Jurkat, Clone E6-1 (cell line): Measurements from ENCODE around the gene SP4. TPM values are rescaled to one million over a fixed set of nuclear protein-coding genes. Genes with fewer than 3 reads are reported as not detected.

ENCODE experiments used
- DNase-seq: peaks from one replicate; pipeline ENCODE4 v3.0.0-alpha.2; 2011; ENCODE audit warnings: low read depth, low spot score
- H3K4me3 ChIP-seq: 2 replicates; pipeline ENCODE4 v1.5.1; 2011; ENCODE audit warnings: mild to moderate bottlenecking, low read length, control low read depth, moderate library complexity
- polyA plus RNA-seq: library from polyadenylated mRNA; unstranded; fragments of >200 nt; gene quantifications from one replicate; pipeline ENCODE4 v1.2.1, GENCODE V29; 2012; ENCODE audit warnings: missing spikeins; ENCODE audit not compliant: insufficient read length, insufficient read depth

SP4 gene
- 7.1 TPM for polyA plus RNA-seq

DNA sequence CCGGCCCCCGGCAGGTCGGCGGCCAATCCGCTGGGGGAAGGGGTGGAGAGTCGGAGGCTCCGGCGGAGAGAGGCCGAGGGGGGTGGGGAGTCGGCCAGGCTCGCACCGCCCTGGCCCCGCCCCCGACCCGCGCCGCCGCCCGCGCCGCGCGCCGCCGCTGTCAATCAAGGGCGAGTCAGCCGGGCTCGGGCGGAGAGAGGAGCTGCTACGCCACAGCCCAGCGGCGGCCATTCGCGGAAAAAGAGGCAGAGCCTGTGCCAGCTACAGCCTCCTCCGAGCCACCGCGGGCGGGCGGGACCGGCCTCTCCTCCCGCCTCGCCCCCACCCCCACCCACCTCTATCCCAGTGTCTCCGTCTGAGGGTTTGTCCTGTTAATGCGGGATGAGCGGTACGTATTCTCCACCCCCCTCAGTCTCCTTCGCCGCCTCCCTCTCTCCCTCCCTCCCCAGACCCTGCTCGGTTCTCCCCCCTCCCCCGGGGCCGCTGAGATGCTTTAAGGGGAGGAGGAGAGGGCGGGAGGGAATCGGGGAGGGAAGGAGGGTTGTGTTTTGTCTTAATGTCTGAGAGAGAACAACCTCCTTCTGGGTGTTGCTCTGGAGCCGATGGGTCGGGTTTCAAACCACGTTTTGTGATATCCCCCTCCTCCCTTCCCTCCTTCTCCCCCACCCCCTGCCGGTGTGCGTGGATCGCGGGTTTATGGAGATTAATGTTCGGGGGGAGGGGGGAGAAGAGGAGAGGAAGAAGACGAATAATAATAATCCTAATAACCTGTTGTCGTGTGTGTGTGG, at the start of gene SP4:
SP4 (plus strand) TSS at position 213 of the 788 bp plus-strand sequence; CDS start at position 382, 169 bp downstream.
- peak within 1 kb of the TSS; percentile 76 for H3K4me3 ChIP-seq
- peak; percentile 82 for DNase-seq

DNA sequence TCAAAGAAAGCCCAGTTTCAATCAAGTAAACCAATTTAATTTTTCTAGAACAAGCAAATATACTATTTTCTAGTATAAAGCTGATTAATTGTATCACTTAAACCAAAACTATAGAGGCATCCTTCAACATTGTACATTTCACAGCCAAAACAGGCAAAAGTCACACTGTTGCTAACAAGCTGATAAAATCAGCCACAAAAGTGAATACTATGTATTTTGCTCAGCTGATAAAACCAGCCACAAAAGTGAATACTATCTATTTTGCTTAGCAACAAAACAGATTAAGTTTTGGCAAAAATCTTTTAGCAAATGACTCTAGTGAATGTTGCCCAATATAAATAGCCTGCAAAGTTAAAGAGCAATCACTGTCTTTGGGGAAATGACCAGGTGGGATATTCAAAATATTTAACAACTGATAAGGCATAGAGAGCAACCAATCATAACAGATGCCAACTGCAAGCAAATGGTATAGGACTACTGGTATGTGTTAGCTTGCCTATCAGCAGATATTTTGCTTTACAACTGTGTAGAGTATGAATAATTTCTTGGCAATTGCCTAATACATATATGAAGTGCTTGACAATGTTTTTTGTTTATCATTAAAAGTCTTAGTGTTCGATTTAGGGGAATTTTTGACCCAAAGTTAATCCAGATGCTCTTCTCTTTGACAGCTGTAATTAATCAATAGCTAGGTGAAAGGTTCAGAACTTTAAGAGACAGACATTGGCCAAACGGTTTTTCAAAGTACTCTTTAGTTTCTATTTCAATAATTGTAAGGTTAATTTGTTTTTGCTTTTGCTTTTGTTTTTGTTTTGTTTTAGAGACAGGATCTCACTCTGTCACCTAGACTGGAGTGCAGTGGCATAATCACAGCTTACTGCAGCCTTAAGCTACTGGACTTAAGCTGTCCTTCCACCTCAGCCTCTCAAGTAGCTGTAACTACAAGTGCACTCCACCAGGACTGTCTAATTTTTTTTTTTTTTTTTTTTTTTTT, 44.4 kb upstream of the SP4 start:
- DNase-seq = no peak
- no peak overlapping the region for H3K4me3 ChIP-seq

DNA sequence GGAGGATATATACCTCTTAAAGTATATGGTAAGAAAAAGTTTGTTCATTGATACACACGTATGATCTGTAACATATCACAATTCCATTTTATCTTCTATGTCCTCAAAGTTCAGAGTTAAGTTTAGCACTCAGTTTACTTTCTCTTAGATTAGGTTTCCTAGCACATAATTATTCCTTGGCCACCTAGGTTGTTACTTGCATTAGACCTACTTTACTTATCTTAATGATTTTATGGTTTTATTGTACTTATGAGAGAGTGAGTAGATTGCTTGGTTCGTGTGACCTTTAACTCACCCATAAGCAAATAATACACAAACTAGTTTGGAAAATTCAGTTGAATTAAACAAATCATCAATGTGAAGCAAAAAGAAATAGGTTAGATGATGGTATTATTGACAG, 33.9 kb upstream of the SP4 start:
- no peak for DNase-seq
- no peak overlapping the region for H3K4me3 ChIP-seq

DNA sequence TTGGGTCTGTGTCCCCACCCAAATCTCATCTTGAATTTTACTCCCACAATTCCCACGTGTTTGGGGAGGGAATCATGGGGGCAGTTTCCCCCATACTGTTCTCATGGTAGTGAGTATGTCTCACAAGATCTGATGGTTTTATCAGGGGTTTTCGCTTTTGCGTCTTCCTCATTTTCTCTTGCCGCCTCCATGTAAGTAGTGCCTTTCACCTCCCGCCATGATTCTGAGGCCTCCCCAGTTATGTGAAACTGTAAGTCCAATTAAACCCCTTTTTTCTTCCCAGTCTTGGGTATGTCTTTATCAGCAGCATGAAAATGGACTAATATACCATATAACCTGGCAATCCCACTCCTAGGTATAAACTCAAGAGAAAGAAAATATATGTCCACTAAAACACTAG, 25.9 kb upstream of the SP4 start:
- DNase-seq = no peak
- no peak overlapping the region for H3K4me3 ChIP-seq

DNA sequence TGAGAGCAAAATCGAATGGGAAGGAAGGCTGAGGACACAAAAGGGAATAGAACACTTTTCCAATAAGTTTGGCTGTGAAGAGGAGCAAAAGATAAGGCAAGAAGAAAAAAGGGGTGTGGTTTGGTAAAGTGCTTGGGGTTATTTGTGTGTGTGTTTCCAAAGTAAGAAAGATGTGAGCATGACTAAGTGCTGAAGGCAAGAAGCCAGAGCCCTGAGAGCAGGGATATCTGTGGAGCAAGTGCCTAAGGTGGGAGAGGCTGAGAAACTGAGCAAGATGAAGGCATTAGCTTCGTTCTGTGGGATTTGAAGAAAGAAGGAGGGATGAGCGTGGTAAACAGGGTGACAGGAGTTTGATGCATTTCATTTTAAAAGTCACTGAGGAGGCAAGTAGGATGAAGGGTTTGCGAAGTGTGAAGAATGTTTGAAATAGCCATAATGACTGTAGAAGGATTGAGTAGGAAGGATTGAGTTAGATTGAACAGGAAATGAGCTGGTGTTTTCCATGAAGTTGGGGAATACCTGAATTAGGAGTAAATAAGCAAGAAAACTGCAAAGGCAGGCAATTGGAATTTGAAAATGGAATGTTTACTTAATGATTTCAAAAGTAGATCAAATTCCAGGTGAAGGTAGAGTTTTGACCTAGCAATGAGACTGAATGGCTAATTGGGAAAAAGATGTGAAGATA, 19.9 kb upstream of the SP4 start:
- no peak overlapping the region for H3K4me3 ChIP-seq
- no peak for DNase-seq

DNA sequence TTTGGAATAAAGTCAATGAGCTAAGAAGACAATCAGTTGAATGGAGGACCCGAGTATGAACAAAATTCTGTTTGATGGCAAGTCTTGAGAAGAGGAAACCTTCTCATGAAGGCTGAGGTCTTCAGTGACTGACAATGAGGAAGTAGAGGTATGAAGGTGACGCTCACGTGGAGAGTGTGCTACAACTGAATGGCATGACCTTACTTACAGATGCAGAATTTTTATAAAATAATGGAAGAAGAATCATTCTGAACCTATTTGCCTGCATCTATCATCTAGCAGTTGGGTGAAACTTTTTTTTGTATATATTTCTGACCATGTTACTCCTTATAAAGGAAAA, 19.4 kb upstream of the SP4 start:
- no peak for DNase-seq
- no peak overlapping the region for H3K4me3 ChIP-seq

DNA sequence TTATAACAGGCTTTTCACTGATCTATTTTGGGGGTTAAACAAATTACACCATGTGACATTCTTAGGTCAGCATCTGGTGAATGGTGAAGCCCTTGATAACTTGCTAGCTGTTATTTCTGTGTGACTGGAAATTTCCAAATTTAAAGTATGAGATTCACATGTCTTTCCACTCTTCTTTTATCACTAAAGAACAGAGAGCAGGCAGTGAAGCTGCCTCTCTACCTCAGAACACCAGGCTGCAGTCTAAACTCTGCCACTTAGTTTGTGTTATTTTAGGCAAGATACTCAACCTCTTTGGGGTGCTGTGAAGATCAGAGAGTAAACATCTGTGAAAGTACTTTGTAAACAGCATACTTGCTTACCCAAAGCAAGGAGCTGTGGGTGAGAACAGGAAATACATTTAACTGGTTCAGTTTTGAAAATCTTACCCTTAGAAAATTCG, 15.5 kb upstream of the SP4 start:
- DNase-seq = peak; percentile 38
- H3K4me3 ChIP-seq = no peak overlapping the region

DNA sequence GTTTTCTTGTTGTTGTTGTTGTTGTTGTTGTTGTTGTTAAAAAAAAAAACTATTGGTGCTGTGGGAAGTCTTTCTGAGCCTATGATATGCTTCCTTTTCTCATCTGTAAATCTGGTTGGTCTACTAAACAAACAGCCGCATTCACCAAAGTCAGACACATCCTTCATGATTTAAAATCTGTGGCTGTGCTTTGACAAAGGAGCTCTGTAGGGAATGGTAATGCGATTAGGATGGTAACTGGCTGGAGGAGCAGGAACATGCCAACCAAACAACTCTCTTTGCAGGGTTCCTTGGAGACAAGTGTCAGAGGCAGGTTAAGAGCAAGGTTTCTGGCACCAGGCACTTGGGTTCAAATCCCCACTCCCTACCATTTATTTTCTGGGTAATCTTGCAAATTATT, 14.9 kb upstream of the SP4 start:
- H3K4me3 ChIP-seq = no peak overlapping the region
- no peak for DNase-seq

DNA sequence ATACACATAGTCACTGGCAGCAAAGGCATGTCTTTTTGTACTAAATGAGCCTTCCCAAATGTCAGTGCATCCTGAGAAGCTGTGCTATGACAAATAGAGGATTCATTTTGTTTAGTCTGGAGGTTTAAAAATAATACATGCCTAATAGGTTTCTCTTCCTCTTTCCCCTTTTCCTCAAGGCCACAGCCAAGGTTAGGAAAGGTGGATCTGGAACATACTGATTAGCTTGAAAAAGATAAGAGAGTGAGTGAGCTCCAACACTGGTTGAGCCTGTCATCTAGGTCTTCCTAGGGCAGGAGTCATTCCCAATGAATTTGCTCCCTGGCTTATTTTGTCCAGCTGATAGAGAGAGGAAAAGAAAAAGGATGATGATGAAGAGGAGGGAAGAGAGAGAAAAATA, 14.4 kb upstream of the SP4 start:
- no peak for DNase-seq
- H3K4me3 ChIP-seq = no peak overlapping the region

DNA sequence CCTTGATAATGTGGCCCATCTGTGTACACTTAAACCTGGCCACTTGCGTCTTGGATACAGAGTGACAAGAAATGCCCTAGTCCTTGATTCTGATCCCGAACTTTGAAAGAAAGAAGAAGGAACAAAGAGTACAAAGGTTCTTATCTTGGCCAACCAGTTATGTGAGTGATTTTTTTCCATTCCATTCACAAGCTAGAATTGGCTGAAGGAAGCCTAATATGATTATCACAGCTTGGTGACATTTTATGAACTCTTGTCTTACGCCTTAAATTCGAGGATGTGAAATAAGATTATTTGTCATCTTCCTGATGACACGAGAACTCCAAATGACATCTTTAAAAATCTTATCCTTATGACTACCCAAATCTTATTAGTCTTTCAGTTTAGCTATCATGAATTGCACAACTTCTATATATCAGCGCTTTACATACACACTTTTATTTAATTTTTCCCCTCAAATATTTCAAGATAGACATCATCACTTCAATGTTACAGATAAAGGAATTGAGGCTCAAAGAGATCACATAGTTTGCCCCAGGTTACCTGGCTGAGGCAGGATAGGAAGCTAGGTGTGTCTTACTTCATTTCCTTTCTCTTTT, 13.0 kb upstream of the SP4 start:
- no peak for DNase-seq
- no peak overlapping the region for H3K4me3 ChIP-seq

DNA sequence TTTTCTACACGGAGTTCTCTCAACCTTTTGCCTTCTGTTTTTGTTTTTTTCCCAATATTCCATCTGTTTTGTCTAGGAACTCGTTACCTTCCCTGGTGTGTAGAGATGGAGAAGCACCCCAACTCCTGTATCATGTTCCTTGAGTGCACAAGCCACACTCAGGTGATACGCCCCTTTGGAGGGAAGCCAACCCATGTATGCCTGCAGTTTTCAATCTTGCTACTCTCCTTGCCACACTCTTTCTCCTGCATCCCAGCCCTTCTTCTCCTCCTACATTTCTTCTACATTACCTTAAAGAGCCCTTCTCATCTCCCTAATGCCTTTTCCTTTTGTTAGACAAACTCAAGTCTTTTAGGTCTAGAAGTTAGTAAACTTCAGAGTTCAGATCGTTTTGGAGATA, 10.2 kb upstream of the SP4 start:
- no peak for DNase-seq
- H3K4me3 ChIP-seq = no peak overlapping the region

DNA sequence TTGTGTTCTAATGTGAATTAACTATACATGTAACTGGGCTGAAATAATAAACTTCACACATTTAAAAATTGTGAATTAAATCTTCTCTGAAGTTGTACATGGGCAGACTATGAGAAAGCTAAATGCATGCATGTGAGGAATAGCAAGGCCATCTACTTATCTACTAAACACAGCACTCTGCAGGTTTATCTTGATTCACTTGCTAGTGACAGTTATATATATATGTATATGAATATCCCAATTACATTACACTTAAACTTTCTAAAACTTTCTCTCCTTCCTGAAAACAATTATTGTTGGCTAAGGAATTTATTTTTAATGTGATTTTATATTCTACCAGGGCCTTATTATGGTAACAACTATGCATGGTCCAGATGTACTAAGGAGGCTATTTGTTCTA, 5.1 kb upstream of the SP4 start:
- no peak overlapping the region for H3K4me3 ChIP-seq
- DNase-seq = no peak

DNA sequence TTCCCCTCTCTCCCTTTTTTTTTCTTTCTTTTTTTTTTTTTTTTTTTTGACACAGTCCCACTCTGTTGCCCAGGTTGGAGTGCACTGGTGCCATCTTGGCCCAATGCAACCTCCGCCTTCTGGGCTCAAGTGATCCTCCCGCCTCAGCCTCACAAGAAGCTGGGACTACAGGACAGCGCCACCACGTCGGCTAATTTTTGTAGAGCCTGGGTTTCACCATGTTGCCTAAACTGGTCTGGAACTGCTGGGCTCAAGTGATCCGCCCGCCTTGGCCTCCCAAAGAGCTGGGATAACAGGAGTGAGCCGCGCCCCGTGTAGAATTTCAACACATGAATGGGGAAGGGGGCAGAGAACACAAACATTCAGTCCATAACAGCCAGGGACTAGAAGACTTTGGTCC, 2.6 kb upstream of the SP4 start:
- H3K4me3 ChIP-seq = no peak overlapping the region
- no peak for DNase-seq

DNA sequence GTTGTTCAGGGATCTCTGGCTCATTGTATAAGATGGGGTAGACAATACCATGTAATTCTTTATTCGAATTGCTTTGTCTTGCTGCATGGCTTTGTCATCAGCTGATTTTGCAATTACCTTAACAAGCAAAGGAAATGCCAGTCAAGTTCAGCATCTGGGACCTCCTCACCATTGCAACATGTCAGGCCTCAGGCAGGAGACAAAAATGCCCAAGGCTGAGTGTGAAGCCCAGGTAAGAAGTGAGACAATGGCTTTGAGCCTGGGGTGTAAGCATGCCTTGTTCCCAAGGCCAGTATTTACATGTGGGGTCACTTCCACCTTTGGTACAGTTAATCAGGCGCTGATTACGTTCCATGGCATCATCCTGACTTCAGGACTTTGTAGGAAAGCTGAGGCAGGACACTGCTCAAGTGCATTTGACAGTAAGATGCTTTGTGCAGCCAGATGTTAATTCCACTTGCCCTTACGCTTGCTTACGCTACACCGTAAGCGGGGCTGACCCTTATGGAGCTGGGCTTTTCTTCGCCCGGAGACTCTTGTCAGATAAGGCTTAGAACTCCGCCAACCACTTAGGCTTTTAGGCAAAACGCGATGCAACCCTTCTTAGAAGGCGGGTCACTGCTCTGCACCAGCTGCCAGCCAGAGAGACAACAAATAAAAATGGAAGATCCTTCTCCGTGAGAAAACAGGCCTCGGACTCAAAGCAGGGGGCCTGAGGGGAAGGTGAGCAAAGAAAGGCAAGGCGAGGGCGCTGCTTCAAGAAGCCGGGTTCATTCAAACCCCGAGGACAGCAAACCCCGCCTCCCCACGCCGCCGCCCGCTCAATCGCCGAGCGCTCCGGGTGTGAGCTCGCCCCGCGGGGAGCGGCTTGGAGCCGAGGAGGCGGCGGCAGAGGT, 1.3 kb upstream of the SP4 start:
- H3K4me3 ChIP-seq = peak overlapping the region; percentile 54
- no peak for DNase-seq

DNA sequence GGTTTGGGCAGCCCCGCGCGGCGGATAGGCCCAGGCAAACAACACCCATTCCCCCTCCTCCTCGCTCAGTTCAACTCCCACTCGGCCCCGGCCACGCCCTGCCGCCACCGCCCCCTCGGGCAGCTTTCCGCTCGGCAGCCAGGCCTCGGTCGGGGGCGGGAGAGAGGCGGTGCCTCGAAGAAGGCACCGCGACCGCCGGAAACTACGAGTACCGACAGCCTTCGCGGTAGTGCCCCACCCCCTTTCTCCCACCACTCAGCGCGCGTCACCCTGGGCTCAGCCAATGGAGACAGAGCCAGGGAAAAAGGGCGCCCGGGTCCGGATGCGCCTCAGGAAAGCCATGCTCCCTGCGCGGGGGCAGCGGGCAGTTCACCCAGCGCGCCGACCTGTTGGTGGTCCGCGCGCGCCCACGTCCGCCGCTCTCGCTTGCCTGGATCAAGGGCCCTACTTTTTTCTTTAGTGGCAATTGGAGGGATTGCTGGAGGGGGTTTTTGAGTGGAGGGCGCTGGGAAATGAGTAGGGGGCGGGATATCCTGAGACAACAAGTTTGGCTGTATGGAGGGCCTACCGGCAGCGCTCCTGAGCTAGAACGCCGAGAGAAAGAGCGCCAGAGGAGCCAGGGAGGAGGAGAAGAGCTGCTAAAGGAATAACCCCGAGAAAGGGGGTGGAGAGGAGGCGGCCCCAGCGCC, 557 bp upstream of the SP4 start:
- peak overlapping the region; percentile 76 for H3K4me3 ChIP-seq
- peak; percentile 95 for DNase-seq

DNA sequence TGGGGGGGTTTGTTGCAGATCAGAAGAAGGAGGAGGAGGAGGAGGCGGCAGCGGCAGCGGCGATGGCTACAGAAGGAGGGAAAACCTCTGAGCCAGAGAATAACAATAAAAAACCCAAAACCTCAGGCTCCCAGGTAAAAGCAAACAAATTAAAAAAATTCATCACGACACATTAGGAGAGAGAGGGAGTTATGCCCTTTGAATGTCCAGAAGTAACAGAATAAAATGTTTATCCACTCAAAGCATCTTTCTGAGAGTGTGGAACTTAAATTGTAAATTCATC, 717 bp downstream of the SP4 start:
- H3K4me3 ChIP-seq = peak overlapping the region; percentile 64
- DNase-seq = no peak

DNA sequence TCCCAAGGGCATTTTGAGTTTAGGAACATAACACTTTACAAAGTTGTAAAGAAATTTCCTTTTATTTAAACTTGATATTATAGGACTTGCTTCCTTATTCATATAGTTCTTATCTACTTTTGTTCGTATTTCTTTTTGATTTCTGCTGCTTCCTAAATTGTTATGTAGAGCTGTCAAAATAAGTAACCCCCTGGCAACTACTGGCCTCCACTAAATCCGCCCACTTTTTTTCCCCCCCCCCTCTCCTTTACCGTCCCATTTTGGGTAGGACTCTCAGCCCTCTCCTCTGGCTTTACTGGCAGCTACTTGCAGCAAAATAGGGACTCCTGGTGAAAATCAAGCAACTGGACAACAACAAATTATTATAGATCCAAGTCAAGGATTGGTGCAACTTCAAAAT, 1.1 kb downstream of the SP4 start:
- H3K4me3 ChIP-seq = peak overlapping the region; percentile 64
- DNase-seq = no peak
